Measurements from ENCODE around the gene OGFR. TPM values are rescaled to one million over a fixed set of nuclear protein-coding genes. Genes with fewer than 3 reads are reported as not detected.

OGFR gene
- total RNA-seq, 2 donors from 2014 or later, result 50.6 to 57.4 TPM

DNA sequence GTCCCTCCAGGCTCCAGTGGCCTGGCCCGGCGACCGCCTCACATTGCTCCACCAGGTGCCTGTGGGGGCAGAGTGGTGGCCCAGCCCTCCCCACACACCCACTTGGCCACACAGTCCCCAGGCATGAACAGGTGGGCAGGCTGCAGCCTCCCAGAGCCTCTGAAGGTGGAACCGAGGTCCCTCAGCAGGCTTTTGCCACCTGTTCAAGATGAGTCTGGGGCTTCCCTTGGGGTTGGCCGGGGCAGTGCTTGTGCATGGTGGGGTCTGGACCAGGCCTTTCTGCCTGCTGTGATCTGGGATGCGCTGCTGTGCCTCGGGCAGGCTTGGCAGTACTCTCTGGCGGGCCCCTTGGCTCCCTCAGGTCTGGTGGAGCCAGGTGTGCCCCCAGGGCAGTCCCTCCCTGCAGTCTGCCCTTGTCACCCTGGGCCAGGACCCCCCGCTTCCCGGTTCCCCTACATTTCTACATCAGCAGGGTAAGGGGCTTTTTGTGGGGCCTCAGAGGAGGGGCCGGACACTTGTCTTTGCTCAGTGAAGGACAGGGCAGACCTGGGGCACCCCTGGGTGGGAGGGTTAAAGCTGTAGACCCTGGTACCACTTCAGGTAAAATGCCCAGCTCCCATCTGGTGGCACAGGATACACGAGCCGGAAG is 9.5 kb downstream of the OGFR start:
- peaks cover 35% of the 10 kb centered on the region for H3K36me3 ChIP-seq
- DNase-seq (ENCODE audit: low spot score), result no peak

DNA sequence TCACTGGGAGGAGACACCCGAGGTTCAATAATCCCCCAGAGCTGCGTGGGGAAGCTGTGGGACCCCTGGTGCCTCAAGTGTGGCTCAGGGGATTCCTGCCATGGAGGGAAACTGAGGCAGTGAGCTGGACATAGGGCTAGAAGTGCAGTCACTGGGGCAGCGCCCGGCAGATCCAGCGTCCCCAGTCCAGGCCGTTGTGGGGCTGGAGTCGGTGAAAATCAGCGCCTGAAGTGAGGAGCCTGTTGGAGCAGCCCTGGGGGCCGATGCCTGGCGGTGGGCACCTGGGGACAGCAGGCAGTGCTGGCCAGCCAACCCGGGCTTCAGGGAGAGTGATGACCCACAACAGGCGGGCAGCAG is 10.1 kb downstream of the OGFR start:
- H3K4me3 ChIP-seq, result no peak overlapping the region
- TF ChIP-seq, protein P1, sequence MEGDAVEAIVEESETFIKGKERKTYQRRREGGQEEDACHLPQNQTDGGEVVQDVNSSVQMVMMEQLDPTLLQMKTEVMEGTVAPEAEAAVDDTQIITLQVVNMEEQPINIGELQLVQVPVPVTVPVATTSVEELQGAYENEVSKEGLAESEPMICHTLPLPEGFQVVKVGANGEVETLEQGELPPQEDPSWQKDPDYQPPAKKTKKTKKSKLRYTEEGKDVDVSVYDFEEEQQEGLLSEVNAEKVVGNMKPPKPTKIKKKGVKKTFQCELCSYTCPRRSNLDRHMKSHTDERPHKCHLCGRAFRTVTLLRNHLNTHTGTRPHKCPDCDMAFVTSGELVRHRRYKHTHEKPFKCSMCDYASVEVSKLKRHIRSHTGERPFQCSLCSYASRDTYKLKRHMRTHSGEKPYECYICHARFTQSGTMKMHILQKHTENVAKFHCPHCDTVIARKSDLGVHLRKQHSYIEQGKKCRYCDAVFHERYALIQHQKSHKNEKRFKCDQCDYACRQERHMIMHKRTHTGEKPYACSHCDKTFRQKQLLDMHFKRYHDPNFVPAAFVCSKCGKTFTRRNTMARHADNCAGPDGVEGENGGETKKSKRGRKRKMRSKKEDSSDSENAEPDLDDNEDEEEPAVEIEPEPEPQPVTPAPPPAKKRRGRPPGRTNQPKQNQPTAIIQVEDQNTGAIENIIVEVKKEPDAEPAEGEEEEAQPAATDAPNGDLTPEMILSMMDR (IDR thresholded peaks at IDR 0.05), result no peak
- peaks cover 24 to 45% of the 10 kb centered on the region in 2 donors for H3K4me1 ChIP-seq (ENCODE audit: control insufficient read depth in 1 of 2, low read depth in 2 of 2)
- DNase-seq (ENCODE audit: low spot score), result no peak
- no peak overlapping the region for H3K27ac ChIP-seq
- no peaks in the 10 kb centered on the region for H3K27me3 ChIP-seq (replicated peaks; ENCODE audit: insufficient read depth)
- no peaks in the 10 kb centered on the region for H3K9me3 ChIP-seq
- peaks cover 30% of the 10 kb centered on the region for H3K36me3 ChIP-seq
- no peak for ATAC-seq (ENCODE audit: insufficient number of reproducible peaks, low FRiP score, low read depth)

More for the DNA sequence above, 9.5 kb downstream of the OGFR start:
- no peak for ATAC-seq (ENCODE audit: insufficient number of reproducible peaks, low FRiP score, low read depth)
- Histone ChIP-seq H3K4me3 (no peak overlapping the region), H3K27me3 (replicated peaks; ENCODE audit: insufficient read depth) (no peaks in the 10 kb centered on the region), H3K9me3 (no peaks in the 10 kb centered on the region), H3K27ac (no peak overlapping the region), H3K4me1 (ENCODE audit: control insufficient read depth in 1 of 2, low read depth in 2 of 2) (peaks cover 24 to 43% of the 10 kb centered on the region in 2 donors)
- TF ChIP-seq, protein P1 (IDR thresholded peaks at IDR 0.05), result no peak

DNA sequence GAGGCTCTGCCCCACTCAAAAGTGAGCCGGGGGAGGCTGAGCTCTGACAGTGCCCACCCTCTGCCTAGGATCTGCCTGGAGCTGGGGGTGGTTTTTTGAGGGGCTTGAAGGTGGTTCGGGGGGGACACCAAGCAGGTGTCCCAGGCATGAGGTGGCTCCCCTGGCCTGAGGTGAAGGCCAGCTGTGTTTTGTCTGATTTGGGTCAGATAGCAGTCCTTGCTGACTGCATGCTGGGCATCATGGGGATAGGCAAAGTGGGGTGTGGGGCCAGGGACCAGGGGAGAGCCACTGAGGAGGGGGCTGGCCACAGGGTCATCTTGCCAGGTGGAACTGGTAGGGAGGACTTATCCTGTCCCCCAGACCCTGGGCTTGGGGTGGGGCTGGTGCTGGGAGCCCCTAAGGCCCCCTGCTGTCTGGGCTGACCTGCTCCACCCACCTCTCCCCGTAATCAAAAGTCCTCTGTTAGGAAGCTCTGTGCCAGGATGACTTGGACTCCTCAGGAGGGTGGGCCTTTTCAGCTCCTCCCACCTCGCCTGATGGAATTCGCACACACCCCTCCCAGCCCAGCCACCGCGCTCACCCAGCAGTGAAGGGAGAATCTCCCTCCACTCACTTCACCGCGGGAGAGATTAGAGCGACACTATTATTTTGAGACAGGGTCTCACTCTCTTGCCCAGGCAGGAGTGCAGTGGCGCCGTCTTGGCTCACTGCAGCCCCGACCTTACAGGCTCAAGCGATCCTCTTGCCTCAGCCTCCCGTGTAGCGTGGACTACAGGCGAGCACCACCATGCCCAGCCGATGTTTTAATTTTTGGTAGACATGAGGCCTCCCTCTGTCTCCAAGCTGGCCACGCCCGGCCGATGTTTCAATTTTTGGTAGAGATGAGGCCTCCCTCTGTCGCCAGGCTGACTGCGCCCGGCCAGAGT is 10.7 kb downstream of the OGFR start:
- peaks cover 24 to 45% of the 10 kb centered on the region in 2 donors for H3K4me1 ChIP-seq (ENCODE audit: control insufficient read depth in 1 of 2, low read depth in 2 of 2)
- DNase-seq (ENCODE audit: low spot score), result no peak
- H3K4me3 ChIP-seq, result no peak overlapping the region
- no peaks in the 10 kb centered on the region for H3K9me3 ChIP-seq
- no peak overlapping the region for H3K27ac ChIP-seq
- TF ChIP-seq, protein P1 (IDR thresholded peaks at IDR 0.05), result no peak
- no peaks in the 10 kb centered on the region for H3K27me3 ChIP-seq (replicated peaks; ENCODE audit: insufficient read depth)
- H3K36me3 ChIP-seq, result peaks cover 23% of the 10 kb centered on the region
- ATAC-seq (ENCODE audit: insufficient number of reproducible peaks, low FRiP score, low read depth), result no peak

DNA sequence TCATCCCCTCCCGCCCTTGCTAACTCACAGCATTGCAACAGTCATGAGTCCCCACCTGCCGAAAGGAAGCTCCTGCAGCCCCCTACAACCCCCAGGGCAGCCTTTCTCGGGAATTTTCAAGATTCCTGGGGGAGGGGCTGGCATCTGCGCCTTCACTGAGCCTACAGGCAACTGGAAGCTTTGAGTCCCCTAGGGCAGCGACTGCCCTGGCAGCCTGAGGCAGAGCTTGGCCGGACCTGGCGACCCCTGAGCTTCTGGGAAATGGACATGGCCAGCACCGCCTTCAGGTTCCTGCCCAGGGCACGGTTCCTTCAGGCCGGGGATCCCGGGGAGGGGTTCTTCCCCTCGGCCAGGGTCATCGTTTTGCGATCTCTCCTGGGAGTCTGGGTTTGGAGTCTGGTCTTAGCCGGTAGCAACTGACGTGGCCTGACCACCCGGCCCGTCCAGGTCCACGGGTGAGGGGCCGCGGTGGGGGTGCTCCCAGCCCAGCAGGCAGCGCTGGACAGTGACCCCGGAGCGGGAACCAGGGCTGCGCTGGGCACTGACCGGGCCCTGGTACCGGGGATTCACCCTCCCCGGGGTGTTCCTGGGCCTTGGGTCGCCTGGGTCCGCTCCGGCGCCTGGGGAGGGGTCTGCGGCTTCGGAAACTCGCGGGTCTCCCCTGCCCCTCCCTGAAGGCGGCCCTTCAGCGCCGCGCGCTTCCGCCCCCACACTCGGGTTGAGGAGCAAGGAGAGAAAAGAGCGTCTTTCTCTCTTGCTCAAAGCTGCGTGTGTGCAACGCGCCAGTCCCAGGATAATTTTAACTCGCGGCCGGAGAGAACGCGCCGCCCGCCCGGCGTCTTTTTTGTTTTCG is 11.6 kb downstream of the OGFR start:
- Histone ChIP-seq H3K36me3 (peaks cover 16% of the 10 kb centered on the region), H3K27me3 (replicated peaks; ENCODE audit: insufficient read depth) (no peaks in the 10 kb centered on the region), H3K9me3 (no peaks in the 10 kb centered on the region), H3K27ac (no peak overlapping the region), H3K4me1 (ENCODE audit: control insufficient read depth in 1 of 2, low read depth in 2 of 2) (peaks cover 24 to 45% of the 10 kb centered on the region in 2 donors), H3K4me3 (peak overlapping the region; percentile 57)
- TF ChIP-seq, protein P1 (IDR thresholded peaks at IDR 0.05), result no peak
- no peak for ATAC-seq (ENCODE audit: insufficient number of reproducible peaks, low FRiP score, low read depth)
- no peak for DNase-seq (ENCODE audit: low spot score)
